ENCODE results near the gene TUBB8.

DNA sequence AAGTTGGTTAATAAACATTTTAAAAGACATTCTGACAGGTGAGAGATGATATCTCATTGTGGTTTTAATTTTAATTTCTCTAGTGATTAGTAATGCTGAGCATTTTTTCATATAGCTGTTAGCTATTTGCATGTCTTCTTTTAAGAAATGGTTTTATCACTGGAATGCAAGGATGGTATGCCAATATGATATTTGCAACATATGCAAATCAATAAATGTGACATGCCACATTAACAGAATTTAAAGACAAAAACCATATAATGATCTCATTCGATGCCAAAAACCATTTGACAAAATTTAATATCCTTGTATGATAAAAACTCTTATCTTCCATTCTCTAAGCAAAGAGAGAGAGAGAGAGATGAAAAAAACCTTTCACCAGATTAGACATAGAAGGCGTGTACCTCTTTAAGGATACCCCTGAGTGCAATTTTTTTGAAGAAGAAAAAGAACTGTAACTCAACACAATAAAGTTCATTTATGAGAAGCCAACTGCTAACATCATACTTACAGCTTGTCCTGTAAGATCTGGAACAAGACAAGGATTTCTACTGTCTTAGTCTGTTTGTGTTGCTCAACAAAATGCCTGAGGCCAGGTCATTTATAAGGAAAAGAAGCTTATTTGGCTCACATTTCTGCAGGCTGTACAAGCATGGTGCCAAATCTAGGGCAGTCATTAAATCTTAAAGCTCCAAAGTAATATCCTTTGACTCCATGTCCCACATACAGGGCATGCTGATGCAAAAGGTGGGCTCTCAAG is 46.4 kb upstream of the TUBB8 start:
- no peak for TF ChIP-seq PPARA (CRISPR knock-in tag; IDR thresholded peaks at IDR 0.05; ENCODE audit: borderline replicate concordance)
- TF ChIP-seq, protein P1, sequence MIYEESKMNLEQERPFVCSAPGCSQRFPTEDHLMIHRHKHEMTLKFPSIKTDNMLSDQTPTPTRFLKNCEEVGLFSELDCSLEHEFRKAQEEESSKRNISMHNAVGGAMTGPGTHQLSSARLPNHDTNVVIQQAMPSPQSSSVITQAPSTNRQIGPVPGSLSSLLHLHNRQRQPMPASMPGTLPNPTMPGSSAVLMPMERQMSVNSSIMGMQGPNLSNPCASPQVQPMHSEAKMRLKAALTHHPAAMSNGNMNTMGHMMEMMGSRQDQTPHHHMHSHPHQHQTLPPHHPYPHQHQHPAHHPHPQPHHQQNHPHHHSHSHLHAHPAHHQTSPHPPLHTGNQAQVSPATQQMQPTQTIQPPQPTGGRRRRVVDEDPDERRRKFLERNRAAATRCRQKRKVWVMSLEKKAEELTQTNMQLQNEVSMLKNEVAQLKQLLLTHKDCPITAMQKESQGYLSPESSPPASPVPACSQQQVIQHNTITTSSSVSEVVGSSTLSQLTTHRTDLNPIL (CRISPR knock-in tag; IDR thresholded peaks at IDR 0.05; ENCODE audit: low read depth) = no peak
- TF ChIP-seq, protein P2, sequence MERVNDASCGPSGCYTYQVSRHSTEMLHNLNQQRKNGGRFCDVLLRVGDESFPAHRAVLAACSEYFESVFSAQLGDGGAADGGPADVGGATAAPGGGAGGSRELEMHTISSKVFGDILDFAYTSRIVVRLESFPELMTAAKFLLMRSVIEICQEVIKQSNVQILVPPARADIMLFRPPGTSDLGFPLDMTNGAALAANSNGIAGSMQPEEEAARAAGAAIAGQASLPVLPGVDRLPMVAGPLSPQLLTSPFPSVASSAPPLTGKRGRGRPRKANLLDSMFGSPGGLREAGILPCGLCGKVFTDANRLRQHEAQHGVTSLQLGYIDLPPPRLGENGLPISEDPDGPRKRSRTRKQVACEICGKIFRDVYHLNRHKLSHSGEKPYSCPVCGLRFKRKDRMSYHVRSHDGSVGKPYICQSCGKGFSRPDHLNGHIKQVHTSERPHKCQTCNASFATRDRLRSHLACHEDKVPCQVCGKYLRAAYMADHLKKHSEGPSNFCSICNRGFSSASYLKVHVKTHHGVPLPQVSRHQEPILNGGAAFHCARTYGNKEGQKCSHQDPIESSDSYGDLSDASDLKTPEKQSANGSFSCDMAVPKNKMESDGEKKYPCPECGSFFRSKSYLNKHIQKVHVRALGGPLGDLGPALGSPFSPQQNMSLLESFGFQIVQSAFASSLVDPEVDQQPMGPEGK (CRISPR knock-in tag; IDR thresholded peaks at IDR 0.05; ENCODE audit: borderline replicate concordance) = no peak
- no peak for TF ChIP-seq OSR1 (CRISPR knock-in tag; IDR thresholded peaks at IDR 0.05)
- TF ChIP-seq ARNTL (CRISPR knock-in tag; IDR thresholded peaks at IDR 0.05; ENCODE audit: borderline replicate concordance, low read depth) = no peak
- TF ChIP-seq, protein P3, sequence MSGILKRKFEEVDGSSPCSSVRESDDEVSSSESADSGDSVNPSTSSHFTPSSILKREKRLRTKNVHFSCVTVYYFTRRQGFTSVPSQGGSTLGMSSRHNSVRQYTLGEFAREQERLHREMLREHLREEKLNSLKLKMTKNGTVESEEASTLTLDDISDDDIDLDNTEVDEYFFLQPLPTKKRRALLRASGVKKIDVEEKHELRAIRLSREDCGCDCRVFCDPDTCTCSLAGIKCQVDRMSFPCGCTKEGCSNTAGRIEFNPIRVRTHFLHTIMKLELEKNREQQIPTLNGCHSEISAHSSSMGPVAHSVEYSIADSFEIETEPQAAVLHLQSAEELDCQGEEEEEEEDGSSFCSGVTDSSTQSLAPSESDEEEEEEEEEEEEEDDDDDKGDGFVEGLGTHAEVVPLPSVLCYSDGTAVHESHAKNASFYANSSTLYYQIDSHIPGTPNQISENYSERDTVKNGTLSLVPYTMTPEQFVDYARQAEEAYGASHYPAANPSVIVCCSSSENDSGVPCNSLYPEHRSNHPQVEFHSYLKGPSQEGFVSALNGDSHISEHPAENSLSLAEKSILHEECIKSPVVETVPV (CRISPR knock-in tag; IDR thresholded peaks at IDR 0.05) = no peak
- no peak for TF ChIP-seq GLIS3 (CRISPR knock-in tag; IDR thresholded peaks at IDR 0.05)
- no peak for TF ChIP-seq TOX (CRISPR knock-in tag; IDR thresholded peaks at IDR 0.05; ENCODE audit: borderline replicate concordance)
- no peak for TF ChIP-seq ZNF565 (CRISPR knock-in tag; conservative IDR thresholded peaks at IDR 0.05; ENCODE audit: low read depth)
- TF ChIP-seq ZC3H10 (CRISPR knock-in tag; IDR thresholded peaks at IDR 0.05) = no peak
- no peak for TF ChIP-seq CSDC2 (CRISPR knock-in tag; IDR thresholded peaks at IDR 0.05)
- no peak for TF ChIP-seq ZNF8 (CRISPR knock-in tag; IDR thresholded peaks at IDR 0.05)

Measured in SK-N-SH treated with all-trans-retinoic acid at 6 μM for 48 hours (cell line).